ENCODE measurements around the gene SLC24A3.

SLC24A3 gene

GRCh38 chr20:19701429-19701828, 489.0 kb downstream of the SLC24A3 start:
- Histone ChIP-seq H3K23ac (ENCODE audit: low read length) (no peak overlapping the region), H3K79me1 (ENCODE audit: low read length) (no peaks in the 10 kb centered on the region), H3K18ac (ENCODE audit: low read length) (no peak overlapping the region), H3K4me2 (ENCODE audit: low read length) (no peak overlapping the region), H3K27me3 (ENCODE audit: insufficient read depth, low read length) (no peaks in the 10 kb centered on the region), H3K4ac (ENCODE audit: low read depth, low read length) (no peak overlapping the region), H3K9me3 (ENCODE audit: insufficient read depth, low read depth, low read length) (no peaks in the 10 kb centered on the region), H4K12ac (ENCODE audit: low read depth, low read length) (no peak overlapping the region), H2BK120ac (ENCODE audit: insufficient read depth, low read length, poor library complexity) (no peak overlapping the region), H2AK5ac (ENCODE audit: low read length) (no peak overlapping the region), H3K36me3 (ENCODE audit: control insufficient read depth in 1 of 2, insufficient read depth in 2 of 2, low read length in 2 of 2) (no peaks in the 10 kb centered on the region), H2AFZ (ENCODE audit: insufficient read depth, low read length, poor library complexity) (no peak overlapping the region), H3K27ac (ENCODE audit: low read depth, low read length) (no peak overlapping the region), H3K4me1 (ENCODE audit: control insufficient read depth in 1 of 2, insufficient read depth in 2 of 2, low read length in 2 of 2) (peaks cover 0 to 2% of the 10 kb centered on the region in 2 experiments), H2BK12ac (ENCODE audit: low read length) (no peak overlapping the region), H4K91ac (ENCODE audit: low read depth, low read length) (no peak overlapping the region), H3K4me3 (ENCODE audit: low read depth, low read length) (no peak overlapping the region), H3K9ac (ENCODE audit: low read length) (no peak overlapping the region), H4K8ac (ENCODE audit: low read depth, low read length) (no peak overlapping the region), H3K79me2 (ENCODE audit: control insufficient read depth, insufficient read depth, low read length, poor library complexity) (no peaks in the 10 kb centered on the region), H3K14ac (ENCODE audit: low read length) (no peak overlapping the region), H2BK5ac (ENCODE audit: low read depth, low read length, poor library complexity) (no peak overlapping the region)
- no peak for DNase-seq
- WGBS (ENCODE audit: extremely low coverage, insufficient coverage, insufficient read length), result no CpG with 5 or more reads among the region's 3 CpGs

DNA sequence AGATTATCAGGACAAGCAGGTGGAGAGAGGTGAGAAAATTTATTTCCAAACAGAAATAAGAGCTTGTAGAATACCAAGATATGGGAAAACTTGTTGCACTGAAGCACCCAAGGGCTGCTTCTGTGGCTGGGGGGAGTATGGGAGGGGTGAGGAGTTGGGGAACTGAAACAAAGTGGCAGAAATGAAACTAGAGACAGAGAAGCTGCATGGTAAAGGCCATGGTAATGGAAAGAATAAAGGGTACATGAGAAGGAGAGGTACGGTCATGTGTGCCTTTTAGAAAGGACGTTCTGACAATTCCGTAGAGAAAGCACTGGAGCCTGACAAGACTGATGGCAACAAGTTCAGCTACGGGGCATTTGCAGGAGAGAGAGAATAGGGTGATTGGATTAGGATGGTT, 494.0 kb downstream of the SLC24A3 start:
- no peak overlapping the region for H3K4ac ChIP-seq (ENCODE audit: low read depth, low read length)
- no peak overlapping the region for H3K23ac ChIP-seq (ENCODE audit: low read length)
- H3K36me3 ChIP-seq (ENCODE audit: control insufficient read depth in 1 of 2, insufficient read depth in 2 of 2, low read length in 2 of 2), result no peaks in the 10 kb centered on the region
- no peak for DNase-seq
- no peak overlapping the region for H4K8ac ChIP-seq (ENCODE audit: low read depth, low read length)
- H2AFZ ChIP-seq (ENCODE audit: insufficient read depth, low read length, poor library complexity), result no peak overlapping the region
- no peak overlapping the region for H3K14ac ChIP-seq (ENCODE audit: low read length)
- no peaks in the 10 kb centered on the region for H3K79me2 ChIP-seq (ENCODE audit: control insufficient read depth, insufficient read depth, low read length, poor library complexity)
- H3K27ac ChIP-seq (ENCODE audit: low read depth, low read length), result no peak overlapping the region
- no peak overlapping the region for H2BK5ac ChIP-seq (ENCODE audit: low read depth, low read length, poor library complexity)
- H2BK120ac ChIP-seq (ENCODE audit: insufficient read depth, low read length, poor library complexity), result no peak overlapping the region
- H3K18ac ChIP-seq (ENCODE audit: low read length), result no peak overlapping the region
- H2AK5ac ChIP-seq (ENCODE audit: low read length), result no peak overlapping the region
- no peak overlapping the region for H2BK12ac ChIP-seq (ENCODE audit: low read length)
- no peaks in the 10 kb centered on the region for H3K27me3 ChIP-seq (ENCODE audit: insufficient read depth, low read length)
- H3K4me1 ChIP-seq (ENCODE audit: control insufficient read depth in 1 of 2, insufficient read depth in 2 of 2, low read length in 2 of 2), result no peaks in the 10 kb centered on the region
- H4K91ac ChIP-seq (ENCODE audit: low read depth, low read length), result no peak overlapping the region
- no peak overlapping the region for H3K9ac ChIP-seq (ENCODE audit: low read length)
- H3K4me2 ChIP-seq (ENCODE audit: low read length), result no peak overlapping the region
- no peak overlapping the region for H3K4me3 ChIP-seq (ENCODE audit: low read depth, low read length)
- peaks cover 5% of the 10 kb centered on the region for H3K9me3 ChIP-seq (ENCODE audit: insufficient read depth, low read depth, low read length)
- no CpG with 5 or more reads among the region's 4 CpGs for WGBS (ENCODE audit: extremely low coverage, insufficient coverage, insufficient read length)
- no peak overlapping the region for H4K12ac ChIP-seq (ENCODE audit: low read depth, low read length)
- no peaks in the 10 kb centered on the region for H3K79me1 ChIP-seq (ENCODE audit: low read length)

GRCh38 chr20:19709635-19710335, 497.3 kb downstream of the SLC24A3 start:
- no CpG with 5 or more reads among the region's 1 CpG for WGBS (ENCODE audit: extremely low coverage, insufficient coverage, insufficient read length)
- Histone ChIP-seq H2AFZ (ENCODE audit: insufficient read depth, low read length, poor library complexity) (no peak overlapping the region), H3K4me2 (ENCODE audit: low read length) (no peak overlapping the region), H3K27ac (ENCODE audit: low read depth, low read length) (no peak overlapping the region), H3K79me2 (ENCODE audit: control insufficient read depth, insufficient read depth, low read length, poor library complexity) (no peaks in the 10 kb centered on the region), H3K36me3 (ENCODE audit: control insufficient read depth in 1 of 2, insufficient read depth in 2 of 2, low read length in 2 of 2) (no peaks in the 10 kb centered on the region), H2BK12ac (ENCODE audit: low read length) (no peak overlapping the region), H2AK5ac (ENCODE audit: low read length) (no peak overlapping the region), H3K18ac (ENCODE audit: low read length) (no peak overlapping the region), H4K12ac (ENCODE audit: low read depth, low read length) (no peak overlapping the region), H3K14ac (ENCODE audit: low read length) (no peak overlapping the region), H3K27me3 (ENCODE audit: insufficient read depth, low read length) (no peaks in the 10 kb centered on the region), H2BK5ac (ENCODE audit: low read depth, low read length, poor library complexity) (no peak overlapping the region), H3K23ac (ENCODE audit: low read length) (no peak overlapping the region), H3K4me3 (ENCODE audit: low read depth, low read length) (no peak overlapping the region), H3K79me1 (ENCODE audit: low read length) (no peaks in the 10 kb centered on the region), H4K8ac (ENCODE audit: low read depth, low read length) (no peak overlapping the region), H4K91ac (ENCODE audit: low read depth, low read length) (no peak overlapping the region), H2BK120ac (ENCODE audit: insufficient read depth, low read length, poor library complexity) (no peak overlapping the region), H3K9ac (ENCODE audit: low read length) (no peak overlapping the region), H3K9me3 (ENCODE audit: insufficient read depth, low read depth, low read length) (peaks cover 9% of the 10 kb centered on the region), H3K4ac (ENCODE audit: low read depth, low read length) (no peak overlapping the region), H3K4me1 (ENCODE audit: control insufficient read depth in 1 of 2, insufficient read depth in 2 of 2, low read length in 2 of 2) (no peaks in the 10 kb centered on the region)
- no peak for DNase-seq

DNA sequence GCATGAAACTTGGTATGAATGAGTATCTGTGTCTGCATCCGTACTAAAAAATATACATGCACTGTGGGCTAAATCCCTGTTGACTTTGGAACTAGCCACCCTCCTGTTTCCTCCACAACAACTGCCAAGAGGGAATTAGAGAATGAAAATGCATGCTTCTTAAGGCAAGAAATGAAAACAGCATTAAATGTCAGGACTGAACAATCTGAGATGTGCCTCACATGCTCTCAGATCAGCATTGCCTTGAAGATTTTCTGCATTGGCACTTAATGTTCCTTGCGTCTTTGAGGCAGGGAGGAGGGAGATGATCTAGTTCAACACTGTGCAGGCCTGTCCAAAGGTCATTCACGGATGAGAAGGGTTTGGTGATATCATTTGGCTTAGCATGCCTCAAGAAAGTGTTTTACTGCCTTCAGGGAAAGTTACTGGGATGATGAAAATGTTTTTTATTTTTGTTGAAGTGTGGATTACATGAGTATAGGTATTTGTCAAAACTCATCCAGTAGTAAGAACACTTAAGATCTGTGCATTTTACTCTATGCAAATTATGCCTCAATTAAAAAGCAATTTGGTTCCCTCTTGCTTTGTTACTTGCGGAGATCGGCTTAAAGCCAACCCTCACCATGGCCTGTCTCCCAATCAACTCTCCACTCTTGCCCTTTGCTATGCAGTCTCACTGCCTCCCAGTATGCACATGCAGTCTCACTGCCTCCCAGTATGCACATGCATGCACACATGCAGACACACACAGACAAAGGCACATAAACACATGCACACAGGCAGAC, 498.1 kb downstream of the SLC24A3 start:
- WGBS (ENCODE audit: extremely low coverage, insufficient coverage, insufficient read length), result no CpG with 5 or more reads among the region's 5 CpGs
- no peaks in the 10 kb centered on the region for H3K79me1 ChIP-seq (ENCODE audit: low read length)
- peaks cover 0 to 5% of the 10 kb centered on the region in 2 experiments for H3K4me1 ChIP-seq (ENCODE audit: control insufficient read depth in 1 of 2, insufficient read depth in 2 of 2, low read length in 2 of 2)
- no peaks in the 10 kb centered on the region for H3K79me2 ChIP-seq (ENCODE audit: control insufficient read depth, insufficient read depth, low read length, poor library complexity)
- no peak overlapping the region for H2BK12ac ChIP-seq (ENCODE audit: low read length)
- H3K27ac ChIP-seq (ENCODE audit: low read depth, low read length), result no peak overlapping the region
- no peak overlapping the region for H2BK120ac ChIP-seq (ENCODE audit: insufficient read depth, low read length, poor library complexity)
- H4K91ac ChIP-seq (ENCODE audit: low read depth, low read length), result no peak overlapping the region
- no peak overlapping the region for H3K4ac ChIP-seq (ENCODE audit: low read depth, low read length)
- H4K8ac ChIP-seq (ENCODE audit: low read depth, low read length), result no peak overlapping the region
- no peak overlapping the region for H3K23ac ChIP-seq (ENCODE audit: low read length)
- no peak overlapping the region for H4K12ac ChIP-seq (ENCODE audit: low read depth, low read length)
- H2AK5ac ChIP-seq (ENCODE audit: low read length), result no peak overlapping the region
- no peaks in the 10 kb centered on the region for H3K36me3 ChIP-seq (ENCODE audit: control insufficient read depth in 1 of 2, insufficient read depth in 2 of 2, low read length in 2 of 2)
- peak overlapping the region; percentile 45 for H3K4me3 ChIP-seq (ENCODE audit: low read depth, low read length)
- no peak overlapping the region for H3K18ac ChIP-seq (ENCODE audit: low read length)
- no peaks in the 10 kb centered on the region for H3K27me3 ChIP-seq (ENCODE audit: insufficient read depth, low read length)
- no peak overlapping the region for H2AFZ ChIP-seq (ENCODE audit: insufficient read depth, low read length, poor library complexity)
- H3K4me2 ChIP-seq (ENCODE audit: low read length), result no peak overlapping the region
- H3K14ac ChIP-seq (ENCODE audit: low read length), result no peak overlapping the region
- H3K9me3 ChIP-seq (ENCODE audit: insufficient read depth, low read depth, low read length), result peaks cover 11% of the 10 kb centered on the region
- DNase-seq, result no peak
- H2BK5ac ChIP-seq (ENCODE audit: low read depth, low read length, poor library complexity), result no peak overlapping the region
- H3K9ac ChIP-seq (ENCODE audit: low read length), result no peak overlapping the region
